ENCODE data around the gene ZNF484.
A peak's percentile ranks its signal among the peaks of the same experiment; 100 is the strongest.
"Not testable (repeated sequence)": the region's sequence is repeated elsewhere in the genome, so short reads cannot be mapped to it uniquely, and the experiment has no call there.

ZNF484 gene

DNA sequence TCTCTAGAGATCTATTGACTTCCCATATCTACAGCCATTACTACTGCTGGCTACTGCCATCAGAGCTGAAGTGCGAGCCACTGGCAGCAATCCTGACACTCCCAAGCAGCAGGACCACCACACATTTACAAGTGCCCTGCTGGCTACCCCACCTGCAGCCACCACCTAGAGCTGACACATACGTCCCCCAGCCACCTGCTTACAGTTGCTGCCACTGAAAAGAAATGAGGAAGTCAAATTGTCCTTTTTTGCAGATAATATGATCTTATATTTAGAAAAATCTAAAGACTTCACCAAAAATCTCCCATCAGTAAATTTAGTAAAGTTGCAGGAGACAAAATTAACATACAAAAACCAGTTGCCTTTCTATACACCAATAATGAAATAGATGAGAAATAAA is 48.4 kb downstream of the ZNF484 start:
- H3K9me3 Mint-ChIP-seq: peaks cover 19% of the 10 kb centered on the region
- no peak for DNase-seq
- H3K4me1 Mint-ChIP-seq: no peaks in the 10 kb centered on the region
- H3K36me3 Mint-ChIP-seq: no peaks in the 10 kb centered on the region
- CTCF ChIA-PET: interaction anchor here (0.6 kb wide), 1 partner anchor 369 kb away, joined by 3 read pairs; no protein-coding TSS in a partner anchor
- no peak overlapping the region for H3K4me3 Mint-ChIP-seq
- no peak overlapping the region for H3K27ac Mint-ChIP-seq
- H3K27me3 Mint-ChIP-seq: peaks cover 16% of the 10 kb centered on the region

DNA sequence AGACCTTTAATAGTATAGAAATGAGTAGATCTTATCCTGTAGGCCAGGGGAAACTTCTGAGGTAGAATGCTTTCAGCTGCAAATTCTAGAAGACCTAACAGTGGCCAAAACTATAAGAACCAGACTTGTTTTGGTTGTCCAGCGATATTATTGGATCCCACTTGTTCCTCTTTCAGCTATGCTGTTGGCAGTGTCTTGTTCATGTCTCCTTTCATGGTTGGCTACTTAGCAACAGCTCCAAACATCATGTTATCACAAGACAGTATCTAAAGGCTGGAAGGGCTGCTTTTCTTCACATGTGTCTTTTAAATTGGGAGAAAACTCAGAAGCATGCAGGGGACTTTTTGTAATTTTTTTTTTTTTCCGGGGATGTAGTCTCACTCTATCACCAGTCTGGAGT is 52.8 kb downstream of the ZNF484 start:
- not testable (repeated sequence) for H3K27ac Mint-ChIP-seq, H3K9me3 Mint-ChIP-seq, H3K4me1 Mint-ChIP-seq, DNase-seq, H3K4me3 Mint-ChIP-seq, H3K36me3 Mint-ChIP-seq
- H3K27me3 Mint-ChIP-seq: peaks cover 19% of the 10 kb centered on the region
- CTCF ChIA-PET: interaction anchor here (0.7 kb wide), 1 partner anchor 12 kb away, joined by 3 read pairs; no protein-coding TSS in a partner anchor

- H3K27ac Mint-ChIP-seq: no peak overlapping the region
- no peaks in the 10 kb centered on the region for H3K4me1 Mint-ChIP-seq
- H3K9me3 Mint-ChIP-seq: no peaks in the 10 kb centered on the region
- DNase-seq: no peak
- CTCF ChIA-PET: no interaction called here
- no peaks in the 10 kb centered on the region for H3K36me3 Mint-ChIP-seq
- peaks cover 22% of the 10 kb centered on the region for H3K27me3 Mint-ChIP-seq
- H3K4me3 Mint-ChIP-seq: no peak overlapping the region
Measured at GRCh38 chr9:92820964-92821363, 56.9 kb downstream of the ZNF484 start.

- DNase-seq, H3K9me3 Mint-ChIP-seq, H3K27ac Mint-ChIP-seq, H3K4me1 Mint-ChIP-seq, H3K4me3 Mint-ChIP-seq, CTCF ChIA-PET, H3K36me3 Mint-ChIP-seq: not testable (repeated sequence)
- peaks cover 24% of the 10 kb centered on the region for H3K27me3 Mint-ChIP-seq
Measured at GRCh38 chr9:92819898-92820297, 57.9 kb downstream of the ZNF484 start.

- H3K36me3 Mint-ChIP-seq, H3K27ac Mint-ChIP-seq, H3K9me3 Mint-ChIP-seq, CTCF ChIA-PET: not testable (repeated sequence)
- Mint-ChIP-seq H3K4me1 (peaks cover 19% of the 10 kb centered on the region), H3K27me3 (peaks cover 68% of the 10 kb centered on the region), H3K4me3 (peak overlapping the region; percentile 67)
- DNase-seq: peak; percentile 35
Measured at GRCh38 chr9:92809629-92810326, 68.1 kb downstream of the ZNF484 start.

GRCh38 chr9:92808726-92809451 is 68.9 kb downstream of the ZNF484 start:
- Mint-ChIP-seq H3K27ac (no peak overlapping the region), H3K4me1 (peaks cover 19% of the 10 kb centered on the region), H3K9me3 (no peaks in the 10 kb centered on the region), H3K27me3 (peaks cover 62% of the 10 kb centered on the region), H3K4me3 (peak overlapping the region; percentile 67), H3K36me3 (no peaks in the 10 kb centered on the region)
- DNase-seq: peak; percentile 78
- CTCF ChIA-PET: interaction anchor here (2.0 kb wide), 1 partner anchor 17 kb away, joined by 6 read pairs; no protein-coding TSS in a partner anchor

- peak; percentile 46 for DNase-seq
- H3K36me3 Mint-ChIP-seq: no peaks in the 10 kb centered on the region
- H3K4me3 Mint-ChIP-seq: peak overlapping the region; percentile 32
- H3K9me3 Mint-ChIP-seq: no peaks in the 10 kb centered on the region
- H3K27ac Mint-ChIP-seq: no peak overlapping the region
- peaks cover 19% of the 10 kb centered on the region for H3K4me1 Mint-ChIP-seq
- CTCF ChIA-PET: interaction anchor here (1.0 to 2.0 kb wide), 2 partner anchors 16 to 305 kb away, joined by 3 to 6 read pairs; no protein-coding TSS in a partner anchor
- peaks cover 56% of the 10 kb centered on the region for H3K27me3 Mint-ChIP-seq
Measured at GRCh38 chr9:92807757-92808725, 69.8 kb downstream of the ZNF484 start.

DNA sequence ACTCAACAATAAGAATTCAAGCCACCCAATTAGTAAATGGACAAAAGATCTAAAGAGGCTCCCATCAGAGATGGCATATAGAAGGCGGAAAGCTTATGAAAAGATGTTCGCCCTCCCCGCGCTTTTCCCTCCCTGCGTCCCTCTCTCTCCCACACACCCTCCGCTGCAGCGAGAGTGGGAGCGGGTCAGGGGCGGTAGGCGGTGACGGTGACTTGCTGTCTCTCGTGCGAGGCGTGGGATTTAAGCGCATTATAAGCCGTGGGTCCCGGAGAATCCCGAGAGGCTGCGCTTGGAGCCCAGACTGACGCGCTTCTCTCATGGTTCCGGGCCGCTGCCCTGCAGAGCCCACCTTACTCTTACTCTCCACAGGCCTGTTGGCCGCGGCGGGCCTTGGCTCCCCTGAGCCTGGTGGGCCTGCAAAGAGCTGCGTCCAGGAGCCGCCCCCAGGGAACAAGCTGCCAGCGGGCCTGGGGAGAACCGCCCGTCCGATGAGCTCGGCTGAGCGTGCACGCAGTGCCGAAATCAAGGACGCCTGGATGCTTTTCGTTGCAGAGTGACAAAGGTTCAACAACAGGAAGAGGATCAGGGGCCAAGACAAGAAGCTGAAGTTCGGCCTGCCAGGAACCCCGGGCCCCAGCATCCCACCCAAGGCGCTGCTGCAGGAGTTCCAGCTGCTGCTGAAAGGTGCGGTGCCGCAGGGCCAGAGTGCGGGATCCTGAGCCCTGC is 70.6 kb downstream of the ZNF484 start:
- no peaks in the 10 kb centered on the region for H3K9me3 Mint-ChIP-seq
- H3K27ac Mint-ChIP-seq: no peak overlapping the region
- peaks cover 19% of the 10 kb centered on the region for H3K4me1 Mint-ChIP-seq
- peaks cover 51% of the 10 kb centered on the region for H3K27me3 Mint-ChIP-seq
- CTCF ChIA-PET: interaction anchor here (1.0 to 2.0 kb wide), 2 partner anchors 15 to 304 kb away, joined by 3 to 6 read pairs; no protein-coding TSS in a partner anchor
- H3K36me3 Mint-ChIP-seq: no peaks in the 10 kb centered on the region
- no peak overlapping the region for H3K4me3 Mint-ChIP-seq
- no peak for DNase-seq

DNA sequence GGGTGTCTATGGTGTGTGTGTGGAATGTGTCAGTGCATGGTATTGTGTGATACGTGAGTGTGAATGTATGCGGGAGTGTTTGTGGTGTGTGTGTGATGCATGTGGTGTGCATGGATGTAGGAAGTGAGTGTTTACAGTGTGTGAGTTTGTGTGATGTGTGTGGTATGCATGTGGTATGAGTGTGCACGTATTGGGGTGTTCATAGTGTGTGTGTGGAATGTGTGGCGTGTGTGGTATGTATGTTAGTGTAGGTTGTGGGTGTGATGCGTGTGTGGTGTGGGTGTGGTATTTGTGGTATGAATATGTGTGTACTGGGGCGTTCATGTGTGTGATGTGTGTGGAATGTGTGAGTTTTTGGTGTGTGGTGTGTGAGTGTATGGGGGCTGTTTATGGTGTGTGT is 73.1 kb downstream of the ZNF484 start:
- peaks cover 20% of the 10 kb centered on the region for H3K4me1 Mint-ChIP-seq
- no peaks in the 10 kb centered on the region for H3K9me3 Mint-ChIP-seq
- no peak overlapping the region for H3K4me3 Mint-ChIP-seq
- no peak for DNase-seq
- no peaks in the 10 kb centered on the region for H3K36me3 Mint-ChIP-seq
- no peak overlapping the region for H3K27ac Mint-ChIP-seq
- CTCF ChIA-PET: no interaction called here
- peaks cover 42% of the 10 kb centered on the region for H3K27me3 Mint-ChIP-seq

DNA sequence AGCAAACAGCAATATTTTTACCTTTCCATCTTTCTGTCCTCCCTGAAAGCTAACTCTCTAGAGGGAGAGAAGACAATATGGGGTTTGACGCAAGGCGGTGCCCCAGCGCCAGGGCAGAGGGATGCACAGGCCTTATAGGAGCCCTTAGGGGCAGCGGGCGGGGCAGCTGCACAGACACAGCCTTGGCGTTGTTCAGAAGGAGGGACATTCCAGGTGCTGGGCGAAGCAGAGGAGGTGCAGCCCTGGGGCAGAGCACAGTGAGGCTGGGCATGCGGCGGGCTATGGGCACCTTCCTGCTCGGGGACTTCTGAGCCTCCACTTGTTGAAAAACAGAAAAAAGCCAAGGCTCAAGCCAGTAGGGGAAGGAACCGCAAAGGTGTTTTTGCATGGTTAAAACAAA is 79.5 kb downstream of the ZNF484 start:
- no peak for DNase-seq
- CTCF ChIA-PET: interaction anchor here (0.6 kb wide), 1 partner anchor 799 kb away, joined by 3 read pairs; no protein-coding TSS in a partner anchor
- peaks cover 9% of the 10 kb centered on the region for H3K4me1 Mint-ChIP-seq
- no peak overlapping the region for H3K4me3 Mint-ChIP-seq
- no peaks in the 10 kb centered on the region for H3K9me3 Mint-ChIP-seq
- H3K36me3 Mint-ChIP-seq: no peaks in the 10 kb centered on the region
- H3K27ac Mint-ChIP-seq: no peak overlapping the region
- peaks cover 41% of the 10 kb centered on the region for H3K27me3 Mint-ChIP-seq

- peaks cover 41% of the 10 kb centered on the region for H3K27me3 Mint-ChIP-seq
- H3K27ac Mint-ChIP-seq, H3K9me3 Mint-ChIP-seq, CTCF ChIA-PET, H3K36me3 Mint-ChIP-seq, DNase-seq, H3K4me3 Mint-ChIP-seq, H3K4me1 Mint-ChIP-seq: not testable (repeated sequence)
Measured at GRCh38 chr9:92796337-92796804, 81.5 kb downstream of the ZNF484 start.

DNA sequence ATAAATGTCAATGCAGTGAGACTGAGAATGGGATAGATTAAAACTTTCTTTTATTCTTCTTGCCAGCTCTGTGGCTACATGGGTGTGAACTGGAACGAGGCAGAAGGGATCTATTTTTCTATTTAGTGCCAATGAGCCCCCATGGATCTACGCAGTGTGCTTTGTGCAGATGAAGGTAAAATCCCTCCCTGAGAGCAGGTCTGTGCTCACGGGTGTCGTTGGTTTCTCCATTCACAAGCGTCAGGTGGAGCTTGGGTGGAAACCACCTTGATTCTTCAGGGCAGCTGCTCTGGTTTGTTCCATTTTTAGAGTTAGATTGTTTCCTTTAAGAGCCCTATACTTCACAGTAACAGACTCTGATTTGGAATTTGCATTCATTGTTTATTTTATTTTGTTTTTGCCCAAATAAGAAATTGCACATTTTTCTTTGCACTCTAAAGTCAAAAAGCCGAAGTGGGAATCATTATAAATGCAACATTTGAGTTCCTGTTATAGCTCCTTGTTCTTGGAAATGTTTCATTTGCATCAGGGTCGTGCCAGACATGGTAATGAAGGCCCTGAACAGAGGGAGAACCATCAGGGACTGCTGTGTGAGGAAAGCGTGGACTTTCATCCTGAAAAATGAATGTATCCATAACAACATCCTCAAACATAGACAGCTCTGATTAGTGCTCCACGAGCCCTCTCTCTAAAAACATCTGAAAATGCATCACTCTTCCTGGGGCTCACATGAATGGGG is 82.1 kb downstream of the ZNF484 start:
- CTCF ChIA-PET: no interaction called here
- H3K9me3 Mint-ChIP-seq: no peaks in the 10 kb centered on the region
- no peaks in the 10 kb centered on the region for H3K36me3 Mint-ChIP-seq
- no peak overlapping the region for H3K4me3 Mint-ChIP-seq
- H3K4me1 Mint-ChIP-seq: peaks cover 11% of the 10 kb centered on the region
- no peak overlapping the region for H3K27ac Mint-ChIP-seq
- no peak for DNase-seq
- peaks cover 46% of the 10 kb centered on the region for H3K27me3 Mint-ChIP-seq

Data from activated naive CD4-positive, alpha-beta T cell treated with anti-CD3 and anti-CD28 coated beads, Interleukin-2, amount 10 ng/mL, durations not matched to agents 7 days and 5 days (primary cell).